Stimulated activated CD4-positive, alpha-beta T cell treated with anti-CD3 and anti-CD28 coated beads, Interleukin-1b, Interleukin-23, amount 100 ng/mL, for 1 hour (primary cell): Measurements from ENCODE around the gene TMEM184C.

ENCODE experiments used
- DNase-seq, 2 donors: peaks; one replicate each; pipeline ENCODE4 v3.0.0-alpha.2; 2020; ENCODE audit warnings: low read depth in 2 of 2

Gene TMEM184C

GRCh38 chr4:147651563-147651962, 34.4 kb downstream of the TMEM184C start:
- DNase-seq = no peak

GRCh38 chr4:147655639-147656038, 38.4 kb downstream of the TMEM184C start:
- no peak for DNase-seq

- DNase-seq = no peak
These were observed 41.3 kb downstream of the TMEM184C start for GRCh38 chr4:147658501-147658900.

GRCh38 chr4:147674073-147674472, 56.9 kb downstream of the TMEM184C start:
- no peak for DNase-seq

- DNase-seq = no peak
These were observed 57.3 kb downstream of the TMEM184C start for GRCh38 chr4:147674496-147674895.

- no peak for DNase-seq
These were observed 60.9 kb downstream of the TMEM184C start for GRCh38 chr4:147678106-147678505.

GRCh38 chr4:147678796-147679549, 61.8 kb downstream of the TMEM184C start:
- no peak for DNase-seq

GRCh38 chr4:147682755-147683154, 65.6 kb downstream of the TMEM184C start:
- no peak for DNase-seq

- no peak for DNase-seq
These were observed 66.0 kb downstream of the TMEM184C start for GRCh38 chr4:147683188-147683591.

GRCh38 chr4:147683717-147684700, 66.8 kb downstream of the TMEM184C start, which contains the start of gene PRMT9:
PRMT9 (minus strand) TSS chr4:147684163; CDS start chr4:147683987, 176 bp downstream.
- DNase-seq = peak; percentile 52 to 75

GRCh38 chr4:147689067-147689466, 71.9 kb downstream of the TMEM184C start:
- no peak for DNase-seq

GRCh38 chr4:147691820-147692219, 74.6 kb downstream of the TMEM184C start:
- DNase-seq = no peak

- DNase-seq = no peak
These were observed 76.0 kb downstream of the TMEM184C start for GRCh38 chr4:147693218-147693617.

- no peak for DNase-seq
These were observed 79.7 kb downstream of the TMEM184C start for GRCh38 chr4:147696866-147697265.

GRCh38 chr4:147704846-147705245, 87.6 kb downstream of the TMEM184C start:
- DNase-seq = no peak

- DNase-seq = peak in 1 of 2 donors; percentile 26
These were observed 90.9 kb downstream of the TMEM184C start for GRCh38 chr4:147707892-147708672.

- no peak for DNase-seq
These were observed 92.8 kb downstream of the TMEM184C start for GRCh38 chr4:147709999-147710398.

GRCh38 chr4:147714575-147715401, 97.6 kb downstream of the TMEM184C start:
- DNase-seq = no peak

- no peak for DNase-seq
These were observed 100.7 kb downstream of the TMEM184C start for GRCh38 chr4:147717878-147718277.
